GM13976 (cell line): ENCODE measurements around the gene ZNF385A.

Source experiments
- DNase-seq: peaks from one replicate; pipeline ENCODE4 v3.0.0; 2012; ENCODE audit warnings: low spot score
- CTCF ChIP-seq: IDR thresholded peaks from 2 replicates; pipeline ENCODE4 v1.5.1; 2012; ENCODE audit warnings: borderline replicate concordance, mild to moderate bottlenecking; ENCODE audit not compliant: insufficient read depth; ENCODE audit errors: extremely low read depth, missing control alignments, control extremely low read depth
- in situ Hi-C: fragments of 300-500 bp; cut with MboI; formaldehyde crosslinking; loops from one replicate; pipeline ENCODE4 v1.12.0; 2022; ENCODE audit warnings: low sequenced_read_pairs, mixed read lengths, inconsistent platforms; ENCODE audit not compliant: unreplicated experiment

The ZNF385A gene

GRCh38 chr12:54428050-54429013, 43.8 kb upstream of the ZNF385A start:
- in situ Hi-C loops: no loop called here
- TF ChIP-seq CTCF: no peak
- DNase-seq: no peak

- no peak for TF ChIP-seq CTCF
- no peak for DNase-seq
- in situ Hi-C loops: no loop called here
These were observed 42.6 kb upstream of the ZNF385A start for GRCh38 chr12:54427106-54427505.

GRCh38 chr12:54426690-54427089, 42.2 kb upstream of the ZNF385A start:
- in situ Hi-C loops: no loop called here
- TF ChIP-seq CTCF: no peak
- no peak for DNase-seq

- no peak for DNase-seq
- in situ Hi-C loops: no loop called here
- TF ChIP-seq CTCF: no peak
These were observed 41.2 kb upstream of the ZNF385A start for GRCh38 chr12:54425702-54426101.

- in situ Hi-C loops: no loop called here
- no peak for TF ChIP-seq CTCF
- DNase-seq: no peak
These were observed 39.7 kb upstream of the ZNF385A start for GRCh38 chr12:54424224-54424623.

- no peak for TF ChIP-seq CTCF
- in situ Hi-C loops: no loop called here
These were observed 39.2 kb upstream of the ZNF385A start for GRCh38 chr12:54423816-54424150.

GRCh38 chr12:54421879-54422250, 37.3 kb upstream of the ZNF385A start:
- no peak for DNase-seq
- TF ChIP-seq CTCF: no peak
- in situ Hi-C loops: no loop called here

More at GRCh38 chr12:54423816-54424150, 39.2 kb upstream of the ZNF385A start:
- DNase-seq: no peak
